ENCODE data around the gene JPH4.

- TF ChIP-seq CTCF (IDR thresholded peaks at IDR 0.05) (peak; percentile 95), ZFX (IDR thresholded peaks at IDR 0.05; ENCODE audit: borderline replicate concordance) (no peak)
These were observed 19.3 kb downstream of the JPH4 start for GRCh38 chr14:23559010-23559925.
